Testis (tissue), 3 donors: ENCODE measurements around the gene GPANK1. TPM values are rescaled to one million over a fixed set of nuclear protein-coding genes. Genes with fewer than 3 reads are reported as not detected.

ENCODE experiments used
- DNase-seq: peaks from one replicate; pipeline ENCODE4 v3.0.0-alpha.2; 2019
- H3K27ac ChIP-seq, 2 donors: fragments of 200-600 bp; sonication (generic); one replicate each; pipeline ENCODE4 v1.5.1; 2019
- H3K27me3 ChIP-seq: fragments of 200-600 bp; sonication (generic); one replicate; pipeline ENCODE4 v1.5.1; 2019
- H3K36me3 ChIP-seq: fragments of 200-600 bp; sonication (generic); one replicate; pipeline ENCODE4 v1.5.1; 2017; ENCODE audit warnings: low read depth; ENCODE audit errors: missing control alignments
- H3K4me1 ChIP-seq: fragments of 200-600 bp; sonication (generic); one replicate; pipeline ENCODE4 v1.5.1; 2019
- H3K4me3 ChIP-seq, 2 donors: fragments of 200-600 bp; sonication (generic); one replicate each; pipeline ENCODE4 v1.5.1; 2017 to 2019
- H3K9me3 ChIP-seq: fragments of 200-600 bp; sonication (generic); one replicate; pipeline ENCODE4 v1.5.1; 2017
- POLR2A ChIP-seq: fragments of 450-650 bp; IDR thresholded peaks from one replicate; pipeline ENCODE4 v1.6.1; 2017; ENCODE audit warnings: antibody characterized with exemption, mild to moderate bottlenecking, moderate library complexity
- WGBS, 2 donors: methylation state at CpG; one replicate each; pipeline ENCODE4 v1.1.5; 2018; 5-methylcytosine and 5-hydroxymethylcytosine counted together
- intact Hi-C: fragments of 100-400 bp; cut with DNase I; formaldehyde crosslinking; loops from one replicate; pipeline ENCODE4 v1.15.1; 2023; ENCODE audit warnings: low total_unique reads
- polyA plus RNA-seq: library from polyadenylated mRNA; stranded (reverse); fragments of 350-450 nt; fragmentation: Illumina TruSeq; extraction: RNeasy Lipid Tissue Mini Kit (QIAGEN cat#74804); gene quantifications from one replicate; pipeline ENCODE4 v1.2.3, GENCODE V29; 2014; ENCODE audit warnings: low read depth, low replicate concordance; ENCODE audit not compliant: insufficient read depth
- total RNA-seq, 2 donors: library from RNA; depleted of rRNA; stranded (reverse); fragments of >200 nt; gene quantifications; one replicate each; pipeline ENCODE4 v1.2.3, GENCODE V29; 2016
- TF ChIP-seq, protein P1 (sequence below), 3 experiments: fragments of 450-650 bp in 2 of 3; fragments of 200-600 bp in 1 of 3; sonication (generic) in 1 of 3; IDR thresholded peaks; one replicate each; pipeline ENCODE4 v1.5.1; 2016 to 2019; ENCODE audit warnings: antibody characterized with exemption in 3 of 3, mild to moderate bottlenecking in 2 of 3, moderate library complexity in 1 of 3

Gene GPANK1
- total and polyA plus RNA-seq, 3 donors from 2014 or later: 34.5 to 81.3 (median 46.1) TPM

- Histone ChIP-seq H3K4me3 (no peak overlapping the region), H3K36me3 (no peaks in the 10 kb centered on the region), H3K27me3 (no peaks in the 10 kb centered on the region), H3K4me1 (peaks cover 4% of the 10 kb centered on the region), H3K9me3 (no peaks in the 10 kb centered on the region), H3K27ac (no peak overlapping the region)
- DNase-seq: no peak
- WGBS, 2 donors: 86 to 93% methylated on average over 9 of the region's 9 CpGs
- TF ChIP-seq POLR2A: no peak
- TF ChIP-seq, protein P1, sequence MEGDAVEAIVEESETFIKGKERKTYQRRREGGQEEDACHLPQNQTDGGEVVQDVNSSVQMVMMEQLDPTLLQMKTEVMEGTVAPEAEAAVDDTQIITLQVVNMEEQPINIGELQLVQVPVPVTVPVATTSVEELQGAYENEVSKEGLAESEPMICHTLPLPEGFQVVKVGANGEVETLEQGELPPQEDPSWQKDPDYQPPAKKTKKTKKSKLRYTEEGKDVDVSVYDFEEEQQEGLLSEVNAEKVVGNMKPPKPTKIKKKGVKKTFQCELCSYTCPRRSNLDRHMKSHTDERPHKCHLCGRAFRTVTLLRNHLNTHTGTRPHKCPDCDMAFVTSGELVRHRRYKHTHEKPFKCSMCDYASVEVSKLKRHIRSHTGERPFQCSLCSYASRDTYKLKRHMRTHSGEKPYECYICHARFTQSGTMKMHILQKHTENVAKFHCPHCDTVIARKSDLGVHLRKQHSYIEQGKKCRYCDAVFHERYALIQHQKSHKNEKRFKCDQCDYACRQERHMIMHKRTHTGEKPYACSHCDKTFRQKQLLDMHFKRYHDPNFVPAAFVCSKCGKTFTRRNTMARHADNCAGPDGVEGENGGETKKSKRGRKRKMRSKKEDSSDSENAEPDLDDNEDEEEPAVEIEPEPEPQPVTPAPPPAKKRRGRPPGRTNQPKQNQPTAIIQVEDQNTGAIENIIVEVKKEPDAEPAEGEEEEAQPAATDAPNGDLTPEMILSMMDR (IDR thresholded peaks at IDR 0.05): no peak
- intact Hi-C loops: no loop called here
Observed at GRCh38 chr6:31692886-31693285, 28.1 kb upstream of the GPANK1 start.

- Histone ChIP-seq H3K27ac (no peak overlapping the region), H3K9me3 (no peaks in the 10 kb centered on the region), H3K4me3 (no peak overlapping the region), H3K27me3 (no peaks in the 10 kb centered on the region), H3K36me3 (no peaks in the 10 kb centered on the region), H3K4me1 (peaks cover 4% of the 10 kb centered on the region)
- WGBS, 2 donors: 87 to 93% methylated on average over 4 of the region's 4 CpGs
- DNase-seq: no peak
- TF ChIP-seq POLR2A: no peak
- TF ChIP-seq, protein P1 (IDR thresholded peaks at IDR 0.05): no peak
- intact Hi-C loops: no loop called here
Observed at GRCh38 chr6:31692353-31692752, 27.6 kb upstream of the GPANK1 start.

DNA sequence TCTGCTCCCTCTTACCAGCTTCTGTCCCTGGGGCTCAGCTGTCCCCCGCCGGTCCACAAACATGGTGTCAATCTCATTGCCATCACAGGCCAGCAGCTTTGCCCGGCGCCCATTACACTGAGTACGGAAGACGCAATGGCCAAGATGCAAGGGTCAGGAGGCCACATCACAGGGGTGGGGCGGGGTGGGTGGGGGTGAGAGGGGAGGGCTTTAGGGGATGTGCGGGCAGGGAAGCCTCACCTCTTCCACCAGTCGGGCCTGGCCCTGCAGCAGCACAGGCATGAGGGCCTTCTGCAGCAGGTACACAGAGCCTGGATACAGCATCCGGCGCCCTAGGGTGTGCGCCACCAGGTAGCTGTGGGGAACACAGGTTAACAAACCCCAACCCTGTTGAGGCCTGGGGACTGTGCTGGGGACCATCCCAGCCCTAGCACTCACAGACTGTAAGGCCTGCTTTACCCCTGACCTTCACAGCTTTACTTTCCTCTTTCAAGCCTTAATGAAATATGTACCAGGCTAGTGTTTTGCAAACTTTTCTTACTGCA is 26.8 kb upstream of the GPANK1 start:
- H3K4me3 ChIP-seq: no peak overlapping the region
- H3K27ac ChIP-seq: no peak overlapping the region
- no peaks in the 10 kb centered on the region for H3K36me3 ChIP-seq
- peaks cover 4% of the 10 kb centered on the region for H3K4me1 ChIP-seq
- 92 to 93% methylated on average over 12 of the region's 12 CpGs for WGBS, 2 donors
- no peak for TF ChIP-seq POLR2A
- TF ChIP-seq, protein P1 (IDR thresholded peaks at IDR 0.05): no peak
- no peaks in the 10 kb centered on the region for H3K9me3 ChIP-seq
- H3K27me3 ChIP-seq: no peaks in the 10 kb centered on the region
- no peak for DNase-seq
- intact Hi-C loops: no loop called here

DNA sequence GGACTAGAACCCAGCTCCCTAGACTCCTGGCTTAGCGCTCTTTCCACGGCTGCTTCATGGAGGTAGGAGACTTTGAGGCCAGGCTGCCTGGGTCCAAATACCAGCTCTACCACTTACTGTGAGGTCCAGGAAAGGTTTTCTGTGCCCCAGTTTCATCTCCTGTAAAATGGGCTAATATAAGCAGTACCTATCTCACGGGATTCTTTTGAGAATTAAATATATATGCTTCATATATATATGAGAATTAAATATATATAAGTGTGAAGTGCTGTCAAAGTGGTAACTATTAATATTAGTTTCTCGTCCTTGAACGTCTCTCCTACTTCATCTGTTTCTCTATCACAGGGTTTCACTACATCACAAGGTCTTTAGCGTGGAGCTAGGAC is 26.3 kb upstream of the GPANK1 start:
- no peak overlapping the region for H3K4me3 ChIP-seq
- intact Hi-C loops: no loop called here
- DNase-seq: no peak
- H3K27ac ChIP-seq: no peak overlapping the region
- H3K4me1 ChIP-seq: peaks cover 4% of the 10 kb centered on the region
- no peaks in the 10 kb centered on the region for H3K27me3 ChIP-seq
- no peaks in the 10 kb centered on the region for H3K9me3 ChIP-seq
- no peak for TF ChIP-seq POLR2A
- TF ChIP-seq, protein P1 (IDR thresholded peaks at IDR 0.05): no peak
- WGBS, 2 donors: 89 to 90% methylated on average over 6 of the region's 6 CpGs
- H3K36me3 ChIP-seq: no peaks in the 10 kb centered on the region
